Keratinocyte (primary cell): ENCODE results near the gene HDLBP. TPM values are rescaled to one million over a fixed set of nuclear protein-coding genes. Genes with fewer than 3 reads are reported as not detected.
"Not testable (repeated sequence)": the region's sequence is repeated elsewhere in the genome, so short reads cannot be mapped to it uniquely, and the experiment has no call there.

ENCODE experiments used
- DNase-seq: peaks from one replicate; pipeline ENCODE4 v3.0.0-alpha.2; 2011; ENCODE audit warnings: low read depth, missing footprints, low spot score
- FAIRE-seq: peaks from 2 replicates; lab custom pipeline; 2011; peaks lifted over from hg19 to GRCh38; lab: Jason Lieb, UNC
- H2AFZ ChIP-seq: 2 replicates; pipeline ENCODE4 v1.6.0; 2012; ENCODE audit warnings: low read length, control low read depth, inconsistent platforms; ENCODE audit not compliant: control insufficient read depth
- H3K27ac ChIP-seq: 2 replicates; pipeline ENCODE4 v1.5.1; 2011; ENCODE audit warnings: low read length; ENCODE audit not compliant: control insufficient read depth, insufficient read depth
- H3K27me3 ChIP-seq: 3 replicates; pipeline ENCODE4 v1.6.0; 2011; ENCODE audit warnings: low read length; ENCODE audit not compliant: control insufficient read depth, insufficient read depth; ENCODE audit errors: extremely low read depth
- H3K36me3 ChIP-seq, 2 experiments: 2 replicates in 1 of 2; 3 replicates in 1 of 2; pipeline ENCODE4 v1.5.1; 2011; ENCODE audit warnings: low read length in 2 of 2, mild to moderate bottlenecking in 1 of 2; ENCODE audit not compliant: control insufficient read depth in 2 of 2, insufficient read depth in 2 of 2; ENCODE audit errors: extremely low read depth in 1 of 2
- H3K4me1 ChIP-seq: 3 replicates; pipeline ENCODE4 v1.5.1; 2011; ENCODE audit warnings: low read length; ENCODE audit not compliant: control insufficient read depth, insufficient read depth; ENCODE audit errors: extremely low read depth
- H3K4me2 ChIP-seq: 3 replicates; pipeline ENCODE4 v1.6.0; 2011; ENCODE audit warnings: low read depth, low read length; ENCODE audit not compliant: control insufficient read depth, insufficient read depth; ENCODE audit errors: extremely low read depth
- H3K4me3 ChIP-seq, 3 experiments: fragments of 200-600 bp in 1 of 3; sonication (generic) in 1 of 3; 2 replicates in 2 of 3; 3 replicates in 1 of 3; pipeline ENCODE4 v1.5.1; 2011 to 2016; ENCODE audit warnings: low read length in 3 of 3, mild to moderate bottlenecking in 3 of 3, control low read depth in 2 of 3, inconsistent platforms in 1 of 3, low read depth in 1 of 3, mixed read lengths in 1 of 3, mixed run types in 1 of 3, moderate library complexity in 1 of 3; ENCODE audit not compliant: control insufficient read depth in 2 of 3, insufficient read depth in 2 of 3; ENCODE audit errors: extremely low read depth in 1 of 3
- H3K79me2 ChIP-seq: 2 replicates; pipeline ENCODE4 v1.6.0; 2012; ENCODE audit warnings: low read length; ENCODE audit not compliant: control insufficient read depth, insufficient read depth
- H3K9ac ChIP-seq: 3 replicates; pipeline ENCODE4 v1.6.0; 2011; ENCODE audit warnings: low read length; ENCODE audit not compliant: control insufficient read depth, insufficient read depth; ENCODE audit errors: extremely low read depth
- H3K9me1 ChIP-seq: 3 replicates; pipeline ENCODE4 v1.6.0; 2011; ENCODE audit warnings: low read length; ENCODE audit not compliant: control insufficient read depth, insufficient read depth; ENCODE audit errors: extremely low read depth
- H3K9me3 ChIP-seq: 2 replicates; pipeline ENCODE4 v1.5.1; 2012; ENCODE audit warnings: low read depth, low read length; ENCODE audit not compliant: control insufficient read depth
- H4K20me1 ChIP-seq: 3 replicates; pipeline ENCODE4 v1.6.0; 2011; ENCODE audit warnings: low read length; ENCODE audit not compliant: control insufficient read depth, insufficient read depth; ENCODE audit errors: extremely low read depth
- EZH2 ChIP-seq: IDR thresholded peaks from one replicate; pipeline ENCODE4 v1.6.1; 2012; ENCODE audit warnings: inconsistent platforms, mild to moderate bottlenecking, low read length, moderate library complexity
- dilution Hi-C: fragments of 300-500 bp; cut with MboI; formaldehyde crosslinking; loops from one replicate; pipeline ENCODE4 v1.7.0; 2020; ENCODE audit warnings: low sequenced_read_pairs; ENCODE audit not compliant: extremely low pct_ligation_motif_present
- polyA plus RNA-seq, 5 experiments: library from polyadenylated mRNA; depleted of rRNA in 3 of 5; stranded (reverse) in 3 of 5; stranded (forward) in 1 of 5; unstranded in 1 of 5; fragments of >200 nt; gene quantifications; 1 replicate in 1 of 5; 2 replicates in 3 of 5; 3 replicates in 1 of 5; pipeline versions ENCODE4 v1.2.1 to v1.2.3, GENCODE V29; 2011 to 2012; ENCODE audit warnings: missing spikeins in 2 of 5, low read depth in 1 of 5, low replicate concordance in 1 of 5
- TF ChIP-seq, protein P1 (sequence below), 3 experiments: IDR thresholded peaks in 1 of 3; conservative IDR thresholded peaks in 1 of 3; optimal IDR thresholded peaks in 1 of 3; 2 replicates in 2 of 3; 3 replicates in 1 of 3; pipeline versions ENCODE3 to v1.5.1; 2011; ENCODE audit warnings: low read length in 3 of 3, mild to moderate bottlenecking in 3 of 3, moderate library complexity in 2 of 3, control low read depth in 1 of 3, inconsistent platforms in 1 of 3; ENCODE audit not compliant: insufficient read depth in 2 of 3; ENCODE audit errors: extremely low read depth in 1 of 3

Gene HDLBP
- polyA plus RNA-seq, 1 donor (not counting 4 experiments of a cell fraction or from before 2014, with no cell fraction given) = 289 TPM

DNA sequence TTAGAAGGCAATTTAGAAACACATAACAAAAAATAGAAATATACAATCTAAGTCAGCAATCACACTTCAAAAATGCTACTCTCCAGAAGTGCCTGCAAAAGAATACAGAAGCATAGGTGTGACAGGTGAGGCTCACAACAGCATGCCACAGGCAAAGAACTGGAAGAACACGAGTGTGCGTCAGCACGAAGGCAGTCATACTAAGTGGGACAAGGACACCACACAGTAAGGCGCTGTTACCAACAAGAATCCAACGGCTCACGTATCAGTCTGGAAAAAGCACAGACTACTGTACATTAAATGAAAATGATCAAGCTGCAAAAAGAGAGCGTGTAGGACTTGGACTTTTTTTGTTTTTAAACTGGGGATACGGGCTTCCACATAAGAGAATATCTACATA is 18.7 kb downstream of the HDLBP start:
- TF ChIP-seq EZH2 = no peak
- TF ChIP-seq, protein P1, sequence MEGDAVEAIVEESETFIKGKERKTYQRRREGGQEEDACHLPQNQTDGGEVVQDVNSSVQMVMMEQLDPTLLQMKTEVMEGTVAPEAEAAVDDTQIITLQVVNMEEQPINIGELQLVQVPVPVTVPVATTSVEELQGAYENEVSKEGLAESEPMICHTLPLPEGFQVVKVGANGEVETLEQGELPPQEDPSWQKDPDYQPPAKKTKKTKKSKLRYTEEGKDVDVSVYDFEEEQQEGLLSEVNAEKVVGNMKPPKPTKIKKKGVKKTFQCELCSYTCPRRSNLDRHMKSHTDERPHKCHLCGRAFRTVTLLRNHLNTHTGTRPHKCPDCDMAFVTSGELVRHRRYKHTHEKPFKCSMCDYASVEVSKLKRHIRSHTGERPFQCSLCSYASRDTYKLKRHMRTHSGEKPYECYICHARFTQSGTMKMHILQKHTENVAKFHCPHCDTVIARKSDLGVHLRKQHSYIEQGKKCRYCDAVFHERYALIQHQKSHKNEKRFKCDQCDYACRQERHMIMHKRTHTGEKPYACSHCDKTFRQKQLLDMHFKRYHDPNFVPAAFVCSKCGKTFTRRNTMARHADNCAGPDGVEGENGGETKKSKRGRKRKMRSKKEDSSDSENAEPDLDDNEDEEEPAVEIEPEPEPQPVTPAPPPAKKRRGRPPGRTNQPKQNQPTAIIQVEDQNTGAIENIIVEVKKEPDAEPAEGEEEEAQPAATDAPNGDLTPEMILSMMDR (optimal IDR thresholded peaks at IDR 0.05 in 1 of 3, IDR thresholded peaks at IDR 0.05 in 1 of 3, conservative IDR thresholded peaks at IDR 0.05 in 1 of 3; ENCODE audit: extremely low read depth in 1 of 3, insufficient read depth in 2 of 3, low read length in 3 of 3) = no peak
- Histone ChIP-seq H3K27ac (no peak overlapping the region), H3K27me3 (no peaks in the 10 kb centered on the region), H4K20me1 (peaks cover 18% of the 10 kb centered on the region), H3K9ac (no peak overlapping the region), H3K4me2 (no peak overlapping the region), H2AFZ (no peak overlapping the region), H3K4me3 (no peak overlapping the region), H3K9me3 (no peaks in the 10 kb centered on the region), H3K4me1 (peaks cover 5% of the 10 kb centered on the region), H3K79me2 (peaks cover 94% of the 10 kb centered on the region), H3K36me3 (peaks cover 3 to 15% of the 10 kb centered on the region in 2 experiments), H3K9me1 (peaks cover 2% of the 10 kb centered on the region)
- no peak for DNase-seq
- dilution Hi-C loops = no loop called here
- no peak for FAIRE-seq

GRCh38 chr2:241295326-241296095 is 20.0 kb downstream of the HDLBP start:
- TF ChIP-seq, protein P1 (optimal IDR thresholded peaks at IDR 0.05 in 1 of 3, IDR thresholded peaks at IDR 0.05 in 1 of 3, conservative IDR thresholded peaks at IDR 0.05 in 1 of 3; ENCODE audit: extremely low read depth in 1 of 3, insufficient read depth in 2 of 3, low read length in 3 of 3) = no peak
- TF ChIP-seq EZH2 = no peak
- Histone ChIP-seq H2AFZ (no peak overlapping the region), H4K20me1 (peaks cover 22% of the 10 kb centered on the region), H3K27ac (no peak overlapping the region), H3K9me3 (no peaks in the 10 kb centered on the region), H3K9me1 (peaks cover 4% of the 10 kb centered on the region), H3K36me3 (peaks cover 3 to 18% of the 10 kb centered on the region in 2 experiments), H3K4me2 (no peak overlapping the region), H3K9ac (no peak overlapping the region), H3K4me3 (no peak overlapping the region), H3K4me1 (peaks cover 5% of the 10 kb centered on the region), H3K79me2 (peaks cover 97% of the 10 kb centered on the region), H3K27me3 (no peaks in the 10 kb centered on the region)
- dilution Hi-C loops = no loop called here
- FAIRE-seq (no peak), DNase-seq (no peak)

- H3K4me3 ChIP-seq, H3K9ac ChIP-seq, dilution Hi-C loops, H3K9me3 ChIP-seq, H3K27me3 ChIP-seq, DNase-seq, H3K9me1 ChIP-seq, H3K27ac ChIP-seq, H3K4me2 ChIP-seq, H2AFZ ChIP-seq, FAIRE-seq: not testable (repeated sequence)
- H3K36me3 ChIP-seq = peaks cover 3 to 21% of the 10 kb centered on the region in 2 experiments
- H3K4me1 ChIP-seq = peaks cover 19% of the 10 kb centered on the region
- H4K20me1 ChIP-seq = peaks cover 17% of the 10 kb centered on the region
- H3K79me2 ChIP-seq = peaks cover 96% of the 10 kb centered on the region
Observed at GRCh38 chr2:241293378-241293797, 22.1 kb downstream of the HDLBP start.
